HEK293 (cell line): ENCODE results near the gene SCRN1.

ENCODE experiments used
- CTCF ChIA-PET: fragments of 350-600 bp; formaldehyde crosslinking; extraction: SDS; loops from one replicate; lab custom pipeline; 2021; ENCODE audit warnings: antibody characterized with exemption; lab: Yijun Ruan, JAX
- POLR2A ChIA-PET: fragments of 300-600 bp; formaldehyde crosslinking; extraction: SDS; loops from one replicate; lab custom pipeline; 2020; ENCODE audit warnings: antibody characterized with exemption, inconsistent platforms; lab: Yijun Ruan, JAX
- H3K27ac ChIP-seq: fragments of 200-500 bp; sonication (Bioruptor generic); 2 replicates; pipeline ENCODE4 v1.5.1; 2014; ENCODE audit warnings: low read depth, low read length, control low read depth, inconsistent platforms; ENCODE audit errors: extremely low read depth
- H3K36me3 ChIP-seq, 2 experiments: fragments of 200-500 bp in 1 of 2; sonication (Bioruptor generic) in 1 of 2; 1 replicate in 1 of 2; 2 replicates in 1 of 2; pipeline ENCODE4 v1.5.1; 2014 to 2017; ENCODE audit warnings: inconsistent platforms in 2 of 2, low read length in 2 of 2; ENCODE audit not compliant: control insufficient read depth in 2 of 2, insufficient read depth in 1 of 2
- H3K4me1 ChIP-seq: fragments of 200-500 bp; sonication (Bioruptor generic); 2 replicates; pipeline ENCODE4 v1.5.1; 2014; ENCODE audit warnings: mild to moderate bottlenecking, low read length, inconsistent platforms; ENCODE audit not compliant: control insufficient read depth, insufficient read depth
- H3K4me3 ChIP-seq: 2 replicates; pipeline ENCODE4 v1.5.1; 2011; ENCODE audit warnings: low read depth, mild to moderate bottlenecking, control low read depth, low read length, moderate library complexity
- H3K9me3 ChIP-seq: fragments of 200-500 bp; sonication (Bioruptor generic); 2 replicates; pipeline ENCODE4 v1.5.1; 2014; ENCODE audit warnings: low read depth, low read length, inconsistent platforms; ENCODE audit not compliant: control insufficient read depth, insufficient read depth
- HOXA7 ChIP-seq: sonication (generic); formaldehyde crosslinking; IDR thresholded peaks from 2 replicates; pipeline ENCODE4 v1.8.1; 2022; ENCODE audit warnings: missing genetic modification reagents, borderline replicate concordance
- KLF1 ChIP-seq: fragments of 450-650 bp; formaldehyde crosslinking; IDR thresholded peaks from 2 replicates; pipeline ENCODE4 v1.5.1; 2016; ENCODE audit warnings: missing biosample characterization, missing genetic modification characterization
- KLF7 ChIP-seq: fragments of 450-650 bp; formaldehyde crosslinking; IDR thresholded peaks from 2 replicates; pipeline ENCODE4 v1.5.1; 2016; ENCODE audit warnings: missing biosample characterization, missing genetic modification characterization, borderline replicate concordance
- TCF7L2 ChIP-seq: IDR thresholded peaks from 2 replicates; pipeline ENCODE4 v1.6.1; 2011; ENCODE audit warnings: low read depth, mild to moderate bottlenecking, inconsistent platforms, low read length, moderate library complexity, borderline replicate concordance
- ZNF132 ChIP-seq: fragments of 450-650 bp; formaldehyde crosslinking; IDR thresholded peaks from 2 replicates; pipeline ENCODE4 v1.5.1; 2017; ENCODE audit warnings: missing biosample characterization, missing genetic modification characterization, borderline replicate concordance
- ZNF140 ChIP-seq: fragments of 450-650 bp; formaldehyde crosslinking; IDR thresholded peaks from 2 replicates; pipeline ENCODE4 v1.5.1; 2016; ENCODE audit warnings: missing biosample characterization, missing genetic modification characterization
- ZNF146 ChIP-seq: fragments of 450-650 bp; formaldehyde crosslinking; IDR thresholded peaks from 2 replicates; pipeline ENCODE4 v1.5.1; 2016; ENCODE audit warnings: missing biosample characterization, missing genetic modification characterization
- ZNF214 ChIP-seq: fragments of 450-650 bp; formaldehyde crosslinking; IDR thresholded peaks from 2 replicates; pipeline ENCODE4 v1.5.1; 2017; ENCODE audit warnings: missing biosample characterization, mild to moderate bottlenecking, missing genetic modification characterization, borderline replicate concordance
- ZNF239 ChIP-seq: fragments of 450-650 bp; formaldehyde crosslinking; IDR thresholded peaks from 2 replicates; pipeline ENCODE4 v1.5.1; 2016; ENCODE audit warnings: missing biosample characterization, missing genetic modification characterization
- ZNF274 ChIP-seq, 2 experiments: fragments of 200-500 bp in 1 of 2; fragments of 450-650 bp in 1 of 2; sonication (Bioruptor generic) in 1 of 2; formaldehyde crosslinking in 1 of 2; IDR thresholded peaks; 2 replicates each; pipeline versions ENCODE4 v1.5.1 to v1.6.1; 2014 to 2016; ENCODE audit warnings: borderline replicate concordance in 1 of 2, inconsistent platforms in 1 of 2, low read length in 1 of 2, missing biosample characterization in 1 of 2, missing genetic modification characterization in 1 of 2
- ZNF521 ChIP-seq: fragments of 450-650 bp; formaldehyde crosslinking; IDR thresholded peaks from 2 replicates; pipeline ENCODE4 v1.5.1; 2017; ENCODE audit warnings: missing biosample characterization, mild to moderate bottlenecking, missing genetic modification characterization
- ZNF610 ChIP-seq: fragments of 450-650 bp; formaldehyde crosslinking; IDR thresholded peaks from 2 replicates; pipeline ENCODE4 v1.5.1; 2016; ENCODE audit warnings: missing biosample characterization, missing genetic modification characterization, borderline replicate concordance
- ZNF707 ChIP-seq: fragments of 450-650 bp; formaldehyde crosslinking; IDR thresholded peaks from 2 replicates; pipeline ENCODE4 v1.5.1; 2016; ENCODE audit warnings: missing biosample characterization, missing genetic modification characterization
- ZNF777 ChIP-seq: fragments of 450-650 bp; formaldehyde crosslinking; IDR thresholded peaks from 2 replicates; pipeline ENCODE4 v1.5.1; 2017; ENCODE audit warnings: missing biosample characterization, missing genetic modification characterization, borderline replicate concordance
- TF ChIP-seq, protein P1 (sequence below): fragments of 450-650 bp; formaldehyde crosslinking; IDR thresholded peaks from 2 replicates; pipeline ENCODE4 v1.5.1; 2017; ENCODE audit warnings: missing biosample characterization, missing genetic modification characterization
- TF ChIP-seq, protein P2 (sequence below): fragments of 450-650 bp; formaldehyde crosslinking; IDR thresholded peaks from 2 replicates; pipeline ENCODE4 v1.5.1; 2016; ENCODE audit warnings: missing biosample characterization, missing genetic modification characterization, borderline replicate concordance
- TF ChIP-seq, protein P3 (sequence below): fragments of 450-650 bp; formaldehyde crosslinking; IDR thresholded peaks from 2 replicates; pipeline ENCODE4 v1.5.1; 2016; ENCODE audit warnings: missing biosample characterization, missing genetic modification characterization
- TF ChIP-seq, protein P4 (sequence below): fragments of 450-650 bp; formaldehyde crosslinking; IDR thresholded peaks from 2 replicates; pipeline ENCODE4 v1.5.1; 2016; ENCODE audit warnings: missing biosample characterization, missing genetic modification characterization

SCRN1 gene

DNA sequence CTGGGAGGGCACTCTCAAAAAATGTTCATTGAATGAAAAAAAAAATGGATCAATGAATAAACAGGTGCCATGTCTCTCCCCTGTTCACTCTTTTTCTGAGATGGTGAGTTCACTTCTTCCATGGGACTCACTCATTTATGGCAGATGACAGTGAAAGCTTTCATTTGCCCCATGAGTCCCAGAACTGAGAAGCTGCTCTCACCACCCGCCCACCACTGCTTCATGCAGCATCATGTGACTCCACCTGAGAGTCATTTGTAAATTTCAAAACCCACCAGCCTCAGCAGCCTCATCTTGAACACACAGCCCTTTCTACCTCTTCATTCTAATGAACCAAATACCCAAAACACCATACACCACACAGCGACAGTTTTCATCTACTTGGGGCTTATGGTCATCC lies 64.9 kb downstream of the SCRN1 start:
- CTCF ChIA-PET = interaction anchor here (0.6 to 1.6 kb wide), 6 partner anchors 47 to 297 kb away, joined by 3 to 7 read pairs (median 4); no protein-coding TSS in a partner anchor
- Histone ChIP-seq H3K9me3 (no peaks in the 10 kb centered on the region), H3K4me3 (no peak overlapping the region), H3K27ac (no peak overlapping the region), H3K36me3 (peaks cover 0 to 65% of the 10 kb centered on the region in 2 experiments; a peak in 2 of 3 replicates)
- TF ChIP-seq, protein P1, sequence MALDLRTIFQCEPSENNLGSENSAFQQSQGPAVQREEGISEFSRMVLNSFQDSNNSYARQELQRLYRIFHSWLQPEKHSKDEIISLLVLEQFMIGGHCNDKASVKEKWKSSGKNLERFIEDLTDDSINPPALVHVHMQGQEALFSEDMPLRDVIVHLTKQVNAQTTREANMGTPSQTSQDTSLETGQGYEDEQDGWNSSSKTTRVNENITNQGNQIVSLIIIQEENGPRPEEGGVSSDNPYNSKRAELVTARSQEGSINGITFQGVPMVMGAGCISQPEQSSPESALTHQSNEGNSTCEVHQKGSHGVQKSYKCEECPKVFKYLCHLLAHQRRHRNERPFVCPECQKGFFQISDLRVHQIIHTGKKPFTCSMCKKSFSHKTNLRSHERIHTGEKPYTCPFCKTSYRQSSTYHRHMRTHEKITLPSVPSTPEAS (tag by site-specific recombination) = no peak
- TF ChIP-seq TCF7L2 (no peak), ZNF274 (IDR thresholded peaks at IDR 0.05; ENCODE audit: low read length) (no peak), ZNF274 (tag by site-specific recombination; IDR thresholded peaks at IDR 0.05; ENCODE audit: borderline replicate concordance) (no peak), ZNF521 (tag by site-specific recombination) (no peak), KLF1 (tag by site-specific recombination) (no peak), ZNF132 (tag by site-specific recombination) (no peak), ZNF239 (tag by site-specific recombination) (no peak), ZNF146 (tag by site-specific recombination) (no peak), ZNF610 (tag by site-specific recombination) (no peak), ZNF777 (tag by site-specific recombination) (no peak), ZNF140 (tag by site-specific recombination) (no peak), ZNF214 (tag by site-specific recombination) (no peak), KLF7 (tag by site-specific recombination) (no peak), HOXA7 (CRISPR knock-in tag) (no peak), ZNF707 (tag by site-specific recombination) (no peak)
- TF ChIP-seq, protein P2, sequence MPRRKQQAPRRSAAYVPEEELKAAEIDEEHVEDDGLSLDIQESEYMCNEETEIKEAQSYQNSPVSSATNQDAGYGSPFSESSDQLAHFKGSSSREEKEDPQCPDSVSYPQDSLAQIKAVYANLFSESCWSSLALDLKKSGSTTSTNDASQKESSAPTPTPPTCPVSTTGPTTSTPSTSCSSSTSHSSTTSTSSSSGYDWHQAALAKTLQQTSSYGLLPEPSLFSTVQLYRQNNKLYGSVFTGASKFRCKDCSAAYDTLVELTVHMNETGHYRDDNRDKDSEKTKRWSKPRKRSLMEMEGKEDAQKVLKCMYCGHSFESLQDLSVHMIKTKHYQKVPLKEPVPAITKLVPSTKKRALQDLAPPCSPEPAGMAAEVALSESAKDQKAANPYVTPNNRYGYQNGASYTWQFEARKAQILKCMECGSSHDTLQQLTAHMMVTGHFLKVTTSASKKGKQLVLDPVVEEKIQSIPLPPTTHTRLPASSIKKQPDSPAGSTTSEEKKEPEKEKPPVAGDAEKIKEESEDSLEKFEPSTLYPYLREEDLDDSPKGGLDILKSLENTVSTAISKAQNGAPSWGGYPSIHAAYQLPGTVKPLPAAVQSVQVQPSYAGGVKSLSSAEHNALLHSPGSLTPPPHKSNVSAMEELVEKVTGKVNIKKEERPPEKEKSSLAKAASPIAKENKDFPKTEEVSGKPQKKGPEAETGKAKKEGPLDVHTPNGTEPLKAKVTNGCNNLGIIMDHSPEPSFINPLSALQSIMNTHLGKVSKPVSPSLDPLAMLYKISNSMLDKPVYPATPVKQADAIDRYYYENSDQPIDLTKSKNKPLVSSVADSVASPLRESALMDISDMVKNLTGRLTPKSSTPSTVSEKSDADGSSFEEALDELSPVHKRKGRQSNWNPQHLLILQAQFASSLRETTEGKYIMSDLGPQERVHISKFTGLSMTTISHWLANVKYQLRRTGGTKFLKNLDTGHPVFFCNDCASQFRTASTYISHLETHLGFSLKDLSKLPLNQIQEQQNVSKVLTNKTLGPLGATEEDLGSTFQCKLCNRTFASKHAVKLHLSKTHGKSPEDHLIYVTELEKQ (tag by site-specific recombination) = no peak
- TF ChIP-seq, protein P3, sequence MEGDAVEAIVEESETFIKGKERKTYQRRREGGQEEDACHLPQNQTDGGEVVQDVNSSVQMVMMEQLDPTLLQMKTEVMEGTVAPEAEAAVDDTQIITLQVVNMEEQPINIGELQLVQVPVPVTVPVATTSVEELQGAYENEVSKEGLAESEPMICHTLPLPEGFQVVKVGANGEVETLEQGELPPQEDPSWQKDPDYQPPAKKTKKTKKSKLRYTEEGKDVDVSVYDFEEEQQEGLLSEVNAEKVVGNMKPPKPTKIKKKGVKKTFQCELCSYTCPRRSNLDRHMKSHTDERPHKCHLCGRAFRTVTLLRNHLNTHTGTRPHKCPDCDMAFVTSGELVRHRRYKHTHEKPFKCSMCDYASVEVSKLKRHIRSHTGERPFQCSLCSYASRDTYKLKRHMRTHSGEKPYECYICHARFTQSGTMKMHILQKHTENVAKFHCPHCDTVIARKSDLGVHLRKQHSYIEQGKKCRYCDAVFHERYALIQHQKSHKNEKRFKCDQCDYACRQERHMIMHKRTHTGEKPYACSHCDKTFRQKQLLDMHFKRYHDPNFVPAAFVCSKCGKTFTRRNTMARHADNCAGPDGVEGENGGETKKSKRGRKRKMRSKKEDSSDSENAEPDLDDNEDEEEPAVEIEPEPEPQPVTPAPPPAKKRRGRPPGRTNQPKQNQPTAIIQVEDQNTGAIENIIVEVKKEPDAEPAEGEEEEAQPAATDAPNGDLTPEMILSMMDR (tag by site-specific recombination) = no peak
- TF ChIP-seq, protein P4, sequence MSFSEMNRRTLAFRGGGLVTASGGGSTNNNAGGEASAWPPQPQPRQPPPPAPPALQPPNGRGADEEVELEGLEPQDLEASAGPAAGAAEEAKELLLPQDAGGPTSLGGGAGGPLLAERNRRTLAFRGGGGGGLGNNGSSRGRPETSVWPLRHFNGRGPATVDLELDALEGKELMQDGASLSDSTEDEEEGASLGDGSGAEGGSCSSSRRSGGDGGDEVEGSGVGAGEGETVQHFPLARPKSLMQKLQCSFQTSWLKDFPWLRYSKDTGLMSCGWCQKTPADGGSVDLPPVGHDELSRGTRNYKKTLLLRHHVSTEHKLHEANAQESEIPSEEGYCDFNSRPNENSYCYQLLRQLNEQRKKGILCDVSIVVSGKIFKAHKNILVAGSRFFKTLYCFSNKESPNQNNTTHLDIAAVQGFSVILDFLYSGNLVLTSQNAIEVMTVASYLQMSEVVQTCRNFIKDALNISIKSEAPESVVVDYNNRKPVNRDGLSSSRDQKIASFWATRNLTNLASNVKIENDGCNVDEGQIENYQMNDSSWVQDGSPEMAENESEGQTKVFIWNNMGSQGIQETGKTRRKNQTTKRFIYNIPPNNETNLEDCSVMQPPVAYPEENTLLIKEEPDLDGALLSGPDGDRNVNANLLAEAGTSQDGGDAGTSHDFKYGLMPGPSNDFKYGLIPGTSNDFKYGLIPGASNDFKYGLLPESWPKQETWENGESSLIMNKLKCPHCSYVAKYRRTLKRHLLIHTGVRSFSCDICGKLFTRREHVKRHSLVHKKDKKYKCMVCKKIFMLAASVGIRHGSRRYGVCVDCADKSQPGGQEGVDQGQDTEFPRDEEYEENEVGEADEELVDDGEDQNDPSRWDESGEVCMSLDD (tag by site-specific recombination) = no peak
- TF ChIP-seq, all 188 proteins: peak for 0
- no peaks in the 10 kb centered on the region for H3K4me1 ChIP-seq
- POLR2A ChIA-PET = no interaction called here
